Kidney capillary endothelial cell (primary cell): ENCODE measurements around the gene SH3RF1.
"Not testable (repeated sequence)": the region's sequence is repeated elsewhere in the genome, so short reads cannot be mapped to it uniquely, and the experiment has no call there.

Experiments used
- DNase-seq: peaks from one replicate; pipeline ENCODE4 v3.0.0-alpha.2; 2018; ENCODE audit warnings: low spot score

SH3RF1 gene

GRCh38 chr4:169225812-169226211 lies 44.9 kb downstream of the SH3RF1 start:
- DNase-seq = peak; percentile 64

GRCh38 chr4:169225058-169225751 lies 45.6 kb downstream of the SH3RF1 start:
- peak; percentile 96 for DNase-seq

GRCh38 chr4:169222761-169223160 lies 48.0 kb downstream of the SH3RF1 start:
- DNase-seq = no peak

GRCh38 chr4:169221662-169222061 lies 49.1 kb downstream of the SH3RF1 start:
- DNase-seq = no peak

GRCh38 chr4:169220854-169221411 lies 49.8 kb downstream of the SH3RF1 start:
- no peak for DNase-seq

GRCh38 chr4:169220447-169220846 lies 50.3 kb downstream of the SH3RF1 start:
- DNase-seq = no peak

GRCh38 chr4:169219440-169219839 lies 51.3 kb downstream of the SH3RF1 start:
- DNase-seq = no peak

- DNase-seq = no peak
Observed at GRCh38 chr4:169215656-169216055, 55.1 kb downstream of the SH3RF1 start.

GRCh38 chr4:169212981-169213380 lies 57.8 kb downstream of the SH3RF1 start:
- DNase-seq = no peak

- no peak for DNase-seq
Observed at GRCh38 chr4:169210504-169211118, 60.1 kb downstream of the SH3RF1 start.

- no peak for DNase-seq
Observed at GRCh38 chr4:169209388-169209883, 61.3 kb downstream of the SH3RF1 start.

GRCh38 chr4:169208516-169208915 lies 62.2 kb downstream of the SH3RF1 start:
- DNase-seq = no peak

GRCh38 chr4:169208090-169208455 lies 62.7 kb downstream of the SH3RF1 start:
- no peak for DNase-seq

- no peak for DNase-seq
Observed at GRCh38 chr4:169207436-169208089, 63.2 kb downstream of the SH3RF1 start.

GRCh38 chr4:169205744-169206080 lies 65.0 kb downstream of the SH3RF1 start:
- no peak for DNase-seq

GRCh38 chr4:169205075-169205743 lies 65.5 kb downstream of the SH3RF1 start:
- no peak for DNase-seq

- DNase-seq = no peak
Observed at GRCh38 chr4:169203891-169204290, 66.9 kb downstream of the SH3RF1 start.

GRCh38 chr4:169203278-169203677 lies 67.5 kb downstream of the SH3RF1 start:
- not testable (repeated sequence) for DNase-seq

GRCh38 chr4:169202878-169203277 lies 67.9 kb downstream of the SH3RF1 start:
- no peak for DNase-seq

- DNase-seq = no peak
Observed at GRCh38 chr4:169202145-169202699, 68.5 kb downstream of the SH3RF1 start.

- DNase-seq = no peak
Observed at GRCh38 chr4:169201222-169202144, 69.3 kb downstream of the SH3RF1 start.
